Measurements from ENCODE around the gene COX14. TPM values are rescaled to one million over a fixed set of nuclear protein-coding genes. Genes with fewer than 3 reads are reported as not detected.
"Not testable (repeated sequence)": the region's sequence is repeated elsewhere in the genome, so short reads cannot be mapped to it uniquely, and the experiment has no call there.

The COX14 gene
- total RNA-seq, 1 experiment from 2014 or later = 84.7 TPM

GRCh38 chr12:50147281-50147680, 35.2 kb downstream of the COX14 start:
- Histone ChIP-seq H3K4me1 (ENCODE audit: insufficient read depth, low read length) (no peaks in the 10 kb centered on the region), H4K20me1 (ENCODE audit: low read length) (no peaks in the 10 kb centered on the region), H3K9ac (ENCODE audit: low read length) (no peak overlapping the region), H3K36me3 (ENCODE audit: low read depth, low read length) (no peaks in the 10 kb centered on the region), H3K4me2 (ENCODE audit: low read length) (no peak overlapping the region), H3K27ac (ENCODE audit: low read length) (no peak overlapping the region), H3F3A (ENCODE audit: low read length, unreplicated experiment) (no peaks in the 10 kb centered on the region), H3K4me3 (ENCODE audit: low read length) (no peak overlapping the region), H3K9me2 (replicated peaks; ENCODE audit: low read length) (no peaks in the 10 kb centered on the region), H2AFZ (ENCODE audit: low read length) (no peak overlapping the region), H3K27me3 (ENCODE audit: low read length) (no peaks in the 10 kb centered on the region), H3K79me2 (ENCODE audit: low read length) (no peaks in the 10 kb centered on the region), H3K9me3 (ENCODE audit: low read length) (no peaks in the 10 kb centered on the region)
- ChIA-PET CTCF (no interaction called here), POLR2A (ENCODE audit: unreplicated experiment) (no interaction called here)
- no peak for DNase-seq
- ATAC-seq = no peak
- BruUV-seq (replicated peaks) = no TSS peak
- intact Hi-C loops (cut with micrococcal nuclease) = no loop called here
- TF ChIP-seq EZH2phosphoT487 (IDR thresholded peaks at IDR 0.05; ENCODE audit: borderline replicate concordance, low read length) (no peak), CTCF (conservative IDR thresholded peaks at IDR 0.05; ENCODE audit: low read depth, low read length) (no peak), EZH2 (IDR thresholded peaks at IDR 0.05; ENCODE audit: low read length, unreplicated experiment) (no peak)

- H3K36me3 ChIP-seq (ENCODE audit: low read depth, low read length); H3K27ac ChIP-seq (ENCODE audit: low read length); H3F3A ChIP-seq (ENCODE audit: low read length, unreplicated experiment); DNase-seq; H3K79me2 ChIP-seq (ENCODE audit: low read length); H3K9me2 ChIP-seq (replicated peaks; ENCODE audit: low read length); H3K9ac ChIP-seq (ENCODE audit: low read length); H3K4me1 ChIP-seq (ENCODE audit: insufficient read depth, low read length); H3K27me3 ChIP-seq (ENCODE audit: low read length); H4K20me1 ChIP-seq (ENCODE audit: low read length); H3K9me3 ChIP-seq (ENCODE audit: low read length); H3K4me3 ChIP-seq (ENCODE audit: low read length); CTCF ChIA-PET; POLR2A ChIA-PET (ENCODE audit: unreplicated experiment); H2AFZ ChIP-seq (ENCODE audit: low read length); ATAC-seq; BruUV-seq (replicated peaks); H3K4me2 ChIP-seq (ENCODE audit: low read length); intact Hi-C loops (cut with micrococcal nuclease): not testable (repeated sequence)
Observed at GRCh38 chr12:50148011-50148410, 36.0 kb downstream of the COX14 start.

GRCh38 chr12:50149311-50149710, 37.3 kb downstream of the COX14 start:
- no peaks in the 10 kb centered on the region for H4K20me1 ChIP-seq (ENCODE audit: low read length)
- no peak overlapping the region for H3K27ac ChIP-seq (ENCODE audit: low read length)
- no peaks in the 10 kb centered on the region for H3F3A ChIP-seq (ENCODE audit: low read length, unreplicated experiment)
- ChIA-PET POLR2A (ENCODE audit: unreplicated experiment) (no interaction called here), CTCF (interaction anchor here (0.6 kb wide), 1 partner anchor 27 kb away, joined by 4 read pairs; no protein-coding TSS in a partner anchor)
- H3K36me3 ChIP-seq (ENCODE audit: low read depth, low read length) = no peaks in the 10 kb centered on the region
- no peak overlapping the region for H3K4me2 ChIP-seq (ENCODE audit: low read length)
- H3K4me1 ChIP-seq (ENCODE audit: insufficient read depth, low read length) = no peaks in the 10 kb centered on the region
- no peaks in the 10 kb centered on the region for H3K9me3 ChIP-seq (ENCODE audit: low read length)
- BruUV-seq (replicated peaks) = no TSS peak
- H3K27me3 ChIP-seq (ENCODE audit: low read length) = no peaks in the 10 kb centered on the region
- intact Hi-C loops (cut with micrococcal nuclease) = no loop called here
- H3K79me2 ChIP-seq (ENCODE audit: low read length) = no peaks in the 10 kb centered on the region
- H3K9ac ChIP-seq (ENCODE audit: low read length) = no peak overlapping the region
- H3K4me3 ChIP-seq (ENCODE audit: low read length) = no peak overlapping the region
- H2AFZ ChIP-seq (ENCODE audit: low read length) = no peak overlapping the region
- TF ChIP-seq EZH2 (IDR thresholded peaks at IDR 0.05; ENCODE audit: low read length, unreplicated experiment) = no peak
- no peak for TF ChIP-seq EZH2phosphoT487 (IDR thresholded peaks at IDR 0.05; ENCODE audit: borderline replicate concordance, low read length)
- TF ChIP-seq CTCF (conservative IDR thresholded peaks at IDR 0.05; ENCODE audit: low read depth, low read length) = no peak
- ATAC-seq = no peak
- no peak for DNase-seq
- no peaks in the 10 kb centered on the region for H3K9me2 ChIP-seq (replicated peaks; ENCODE audit: low read length)
